HepG2 (cell line): Measurements from ENCODE around the gene KAT2A. TPM values are rescaled to one million over a fixed set of nuclear protein-coding genes. Genes with fewer than 3 reads are reported as not detected.
A peak's percentile ranks its signal among the peaks of the same experiment; 100 is the strongest.

Experiments used
- CTCF ChIP-seq: sonication (generic); formaldehyde crosslinking; IDR thresholded peaks from 2 replicates; pipeline ENCODE4 v1.5.0; 2020; ENCODE audit warnings: mild to moderate bottlenecking, missing genetic modification reagents, moderate library complexity
- ZBTB37 ChIP-seq: sonication (generic); formaldehyde crosslinking; IDR thresholded peaks from 2 replicates; pipeline ENCODE4 v1.4.0; 2020; ENCODE audit warnings: mild to moderate bottlenecking, missing genetic modification reagents
- ZNF34 ChIP-seq: sonication (generic); formaldehyde crosslinking; IDR thresholded peaks from 2 replicates; pipeline ENCODE4 v1.4.0; 2020; ENCODE audit warnings: mild to moderate bottlenecking, missing genetic modification reagents, borderline replicate concordance
- ZNF446 ChIP-seq: sonication (generic); formaldehyde crosslinking; IDR thresholded peaks from 2 replicates; pipeline ENCODE4 v1.5.0; 2020; ENCODE audit warnings: mild to moderate bottlenecking, missing genetic modification reagents
- ZNF615 ChIP-seq: sonication (generic); formaldehyde crosslinking; IDR thresholded peaks from 2 replicates; pipeline ENCODE4 v1.5.0; 2020; ENCODE audit warnings: mild to moderate bottlenecking, missing genetic modification reagents, borderline replicate concordance
- ZNF674 ChIP-seq: sonication (generic); formaldehyde crosslinking; IDR thresholded peaks from 2 replicates; pipeline ENCODE4 v1.5.0; 2020; ENCODE audit warnings: low read depth, mild to moderate bottlenecking, missing genetic modification reagents
- ZNF790 ChIP-seq: sonication (generic); formaldehyde crosslinking; IDR thresholded peaks from 2 replicates; pipeline ENCODE4 v1.8.0; 2022; ENCODE audit warnings: missing genetic modification reagents, mild to moderate bottlenecking, borderline replicate concordance
- ZZZ3 ChIP-seq: sonication (generic); formaldehyde crosslinking; IDR thresholded peaks from 2 replicates; pipeline ENCODE4 v1.4.0; 2020; ENCODE audit warnings: missing genetic modification reagents, mild to moderate bottlenecking, borderline replicate concordance
- polyA plus RNA-seq, 8 experiments: library from polyadenylated mRNA; depleted of rRNA in 3 of 8; stranded (reverse) in 7 of 8; unstranded in 1 of 8; fragments of >200 nt; fragmentation: Illumina TruSeq in 4 of 8; extraction: Trizol in 4 of 8; gene quantifications; 2 replicates each; pipeline versions ENCODE4 v1.2.1 to v1.2.3, GENCODE V29; 2011 to 2016; ENCODE audit warnings: low read depth in 4 of 8, missing spikeins in 1 of 8, mixed read lengths in 1 of 8; ENCODE audit not compliant: insufficient read depth in 1 of 8
- total RNA-seq, 5 experiments: library from RNA; depleted of rRNA; stranded (reverse); fragments of >200 nt; fragmentation: Illumina TruSeq; extraction: Trizol; gene quantifications; 2 replicates each; pipeline ENCODE4 v1.2.3, GENCODE V29; 2016; ENCODE audit warnings: low read depth in 1 of 5
- TF ChIP-seq, protein P1 (sequence below), 2 experiments: fragments of 450-650 bp in 1 of 2; sonication (generic) in 1 of 2; formaldehyde crosslinking in 1 of 2; IDR thresholded peaks; 2 replicates each; pipeline versions ENCODE4 v1.6.1 to v1.8.0; 2016 to 2022; ENCODE audit warnings: antibody characterized with exemption in 1 of 2, mild to moderate bottlenecking in 1 of 2, missing genetic modification reagents in 1 of 2
- TF ChIP-seq, protein P2 (sequence below): sonication (generic); formaldehyde crosslinking; IDR thresholded peaks from 2 replicates; pipeline ENCODE4 v1.4.0; 2020; ENCODE audit warnings: missing genetic modification reagents
- TF ChIP-seq, protein P3 (sequence below): sonication (generic); formaldehyde crosslinking; IDR thresholded peaks from 2 replicates; pipeline ENCODE4 v1.4.0; 2020; ENCODE audit warnings: low read depth, mild to moderate bottlenecking, missing genetic modification reagents

KAT2A gene
- total and polyA plus RNA-seq, 2 of the 13 experiments (the other 11 are each of a cell fraction or from before 2014, with no cell fraction given) = 29.1 to 90.4 TPM

DNA sequence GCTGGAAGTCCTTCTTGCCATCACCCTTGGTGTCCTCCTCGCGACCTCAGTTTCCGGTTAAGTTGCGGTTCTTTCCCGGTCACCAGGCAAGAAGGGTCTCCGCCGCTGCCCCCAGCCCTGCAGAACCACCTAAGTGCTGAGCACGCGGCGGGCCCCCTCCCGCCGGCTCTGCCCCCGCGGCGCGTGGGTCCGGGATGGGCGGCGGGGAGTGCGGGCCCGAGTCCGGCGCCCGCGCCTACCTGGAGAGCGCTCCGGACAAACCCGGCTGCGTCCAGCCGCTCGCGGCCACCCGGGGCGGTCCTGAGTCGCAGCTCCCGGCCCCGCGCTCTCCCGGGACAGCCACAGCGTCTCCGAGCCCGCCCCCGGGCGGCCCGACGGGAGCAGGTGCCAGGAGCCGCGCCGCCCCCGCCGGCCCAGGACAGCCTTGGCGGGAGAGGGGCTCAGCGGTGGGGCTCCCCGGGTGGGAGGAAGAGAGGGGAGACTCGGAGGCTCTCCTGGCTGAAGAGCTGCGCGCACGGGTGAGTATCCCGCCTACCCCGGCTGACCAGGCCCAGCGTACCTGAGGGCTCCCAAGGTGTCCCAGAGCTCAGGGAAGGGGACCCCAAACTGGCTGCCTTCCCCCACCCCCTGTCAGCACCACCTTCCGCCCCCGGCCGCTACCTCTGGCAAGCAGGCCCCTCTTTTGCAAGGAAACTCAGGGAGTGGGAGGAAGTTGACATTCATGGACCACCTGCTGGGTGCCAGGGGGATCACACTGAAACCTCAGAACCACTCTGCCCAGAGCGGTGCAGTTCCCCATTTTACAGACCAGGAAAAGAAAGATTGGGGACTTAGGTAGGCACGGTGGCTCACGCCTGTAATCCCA is 48.6 kb downstream of the KAT2A start (continued):
- TF ChIP-seq, protein P1, sequence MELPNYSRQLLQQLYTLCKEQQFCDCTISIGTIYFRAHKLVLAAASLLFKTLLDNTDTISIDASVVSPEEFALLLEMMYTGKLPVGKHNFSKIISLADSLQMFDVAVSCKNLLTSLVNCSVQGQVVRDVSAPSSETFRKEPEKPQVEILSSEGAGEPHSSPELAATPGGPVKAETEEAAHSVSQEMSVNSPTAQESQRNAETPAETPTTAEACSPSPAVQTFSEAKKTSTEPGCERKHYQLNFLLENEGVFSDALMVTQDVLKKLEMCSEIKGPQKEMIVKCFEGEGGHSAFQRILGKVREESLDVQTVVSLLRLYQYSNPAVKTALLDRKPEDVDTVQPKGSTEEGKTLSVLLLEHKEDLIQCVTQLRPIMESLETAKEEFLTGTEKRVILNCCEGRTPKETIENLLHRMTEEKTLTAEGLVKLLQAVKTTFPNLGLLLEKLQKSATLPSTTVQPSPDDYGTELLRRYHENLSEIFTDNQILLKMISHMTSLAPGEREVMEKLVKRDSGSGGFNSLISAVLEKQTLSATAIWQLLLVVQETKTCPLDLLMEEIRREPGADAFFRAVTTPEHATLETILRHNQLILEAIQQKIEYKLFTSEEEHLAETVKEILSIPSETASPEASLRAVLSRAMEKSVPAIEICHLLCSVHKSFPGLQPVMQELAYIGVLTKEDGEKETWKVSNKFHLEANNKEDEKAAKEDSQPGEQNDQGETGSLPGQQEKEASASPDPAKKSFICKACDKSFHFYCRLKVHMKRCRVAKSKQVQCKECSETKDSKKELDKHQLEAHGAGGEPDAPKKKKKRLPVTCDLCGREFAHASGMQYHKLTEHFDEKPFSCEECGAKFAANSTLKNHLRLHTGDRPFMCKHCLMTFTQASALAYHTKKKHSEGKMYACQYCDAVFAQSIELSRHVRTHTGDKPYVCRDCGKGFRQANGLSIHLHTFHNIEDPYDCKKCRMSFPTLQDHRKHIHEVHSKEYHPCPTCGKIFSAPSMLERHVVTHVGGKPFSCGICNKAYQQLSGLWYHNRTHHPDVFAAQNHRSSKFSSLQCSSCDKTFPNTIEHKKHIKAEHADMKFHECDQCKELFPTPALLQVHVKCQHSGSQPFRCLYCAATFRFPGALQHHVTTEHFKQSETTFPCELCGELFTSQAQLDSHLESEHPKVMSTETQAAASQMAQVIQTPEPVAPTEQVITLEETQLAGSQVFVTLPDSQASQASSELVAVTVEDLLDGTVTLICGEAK (IDR thresholded peaks at IDR 0.05) = no peak
- TF ChIP-seq, protein P1 (CRISPR knock-in tag; IDR thresholded peaks at IDR 0.05) = no peak
- TF ChIP-seq ZNF446 (CRISPR knock-in tag) (no peak), ZNF615 (CRISPR knock-in tag) (no peak), ZNF674 (CRISPR knock-in tag) (0 out of 2 replicates have a peak, but pooled peaks have one; percentile 30), ZNF790 (CRISPR knock-in tag) (no peak), ZNF34 (CRISPR knock-in tag) (no peak), CTCF (CRISPR knock-in tag) (peak; percentile 30), ZZZ3 (CRISPR knock-in tag) (no peak), ZBTB37 (CRISPR knock-in tag) (no peak)
- TF ChIP-seq, protein P2, sequence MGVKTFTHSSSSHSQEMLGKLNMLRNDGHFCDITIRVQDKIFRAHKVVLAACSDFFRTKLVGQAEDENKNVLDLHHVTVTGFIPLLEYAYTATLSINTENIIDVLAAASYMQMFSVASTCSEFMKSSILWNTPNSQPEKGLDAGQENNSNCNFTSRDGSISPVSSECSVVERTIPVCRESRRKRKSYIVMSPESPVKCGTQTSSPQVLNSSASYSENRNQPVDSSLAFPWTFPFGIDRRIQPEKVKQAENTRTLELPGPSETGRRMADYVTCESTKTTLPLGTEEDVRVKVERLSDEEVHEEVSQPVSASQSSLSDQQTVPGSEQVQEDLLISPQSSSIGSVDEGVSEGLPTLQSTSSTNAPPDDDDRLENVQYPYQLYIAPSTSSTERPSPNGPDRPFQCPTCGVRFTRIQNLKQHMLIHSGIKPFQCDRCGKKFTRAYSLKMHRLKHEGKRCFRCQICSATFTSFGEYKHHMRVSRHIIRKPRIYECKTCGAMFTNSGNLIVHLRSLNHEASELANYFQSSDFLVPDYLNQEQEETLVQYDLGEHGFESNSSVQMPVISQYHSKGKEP (CRISPR knock-in tag) = no peak
- TF ChIP-seq, protein P3, sequence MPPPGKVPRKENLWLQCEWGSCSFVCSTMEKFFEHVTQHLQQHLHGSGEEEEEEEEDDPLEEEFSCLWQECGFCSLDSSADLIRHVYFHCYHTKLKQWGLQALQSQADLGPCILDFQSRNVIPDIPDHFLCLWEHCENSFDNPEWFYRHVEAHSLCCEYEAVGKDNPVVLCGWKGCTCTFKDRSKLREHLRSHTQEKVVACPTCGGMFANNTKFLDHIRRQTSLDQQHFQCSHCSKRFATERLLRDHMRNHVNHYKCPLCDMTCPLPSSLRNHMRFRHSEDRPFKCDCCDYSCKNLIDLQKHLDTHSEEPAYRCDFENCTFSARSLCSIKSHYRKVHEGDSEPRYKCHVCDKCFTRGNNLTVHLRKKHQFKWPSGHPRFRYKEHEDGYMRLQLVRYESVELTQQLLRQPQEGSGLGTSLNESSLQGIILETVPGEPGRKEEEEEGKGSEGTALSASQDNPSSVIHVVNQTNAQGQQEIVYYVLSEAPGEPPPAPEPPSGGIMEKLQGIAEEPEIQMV (CRISPR knock-in tag) = no peak
